ENCODE measurements around the gene SLCO2A1. TPM values are rescaled to one million over a fixed set of nuclear protein-coding genes. Genes with fewer than 3 reads are reported as not detected.

SLCO2A1 gene
- total RNA-seq, 1 donor from 2014 or later = 0.52 TPM

DNA sequence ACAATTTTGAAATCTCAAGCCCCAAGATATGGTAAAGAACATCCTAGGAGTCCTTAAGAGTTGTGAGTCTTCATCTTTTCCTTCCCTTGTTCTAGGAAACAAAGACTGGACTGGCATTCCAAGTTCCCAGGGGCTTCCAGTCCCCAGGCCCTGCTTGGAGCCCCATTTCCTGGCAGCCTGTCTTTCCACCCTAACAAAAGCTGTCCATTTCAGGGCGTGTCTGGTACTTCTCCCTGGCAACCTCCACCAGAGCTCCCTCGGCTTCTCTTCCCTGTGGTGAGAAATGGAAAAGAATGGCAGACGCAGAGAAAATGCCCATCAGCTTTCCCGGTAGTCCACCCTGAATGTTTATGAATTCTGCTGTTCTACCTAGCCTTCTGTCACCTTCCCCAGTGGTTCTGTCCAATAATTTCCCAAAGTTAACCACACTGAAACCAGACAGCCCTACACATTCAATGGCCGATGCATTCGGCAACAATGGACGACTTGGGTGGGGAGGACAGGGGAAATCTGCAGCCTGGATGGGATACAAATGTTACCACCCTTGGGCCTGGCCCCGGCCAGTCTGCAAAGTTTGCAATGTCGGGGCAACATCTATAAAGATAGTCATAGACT lies 140.9 kb downstream of the SLCO2A1 start:
- peaks cover 0 to 4% (median 0%) of the 10 kb centered on the region in 3 donors for H3K4me1 ChIP-seq (ENCODE audit: control insufficient read depth in 3 of 3, insufficient read depth in 3 of 3, low read length in 3 of 3)
- H3K4me3 ChIP-seq (ENCODE audit: low read length in 3 of 3) = no peak overlapping the region
- no peak overlapping the region for H3K9ac ChIP-seq (ENCODE audit: low read depth in 1 of 3, low read length in 3 of 3)

GRCh38 chr3:133887803-133888703 lies 141.7 kb downstream of the SLCO2A1 start:
- Histone ChIP-seq H3K4me3 (ENCODE audit: low read length in 3 of 3) (no peak overlapping the region), H3K27me3 (ENCODE audit: control insufficient read depth in 3 of 3, insufficient read depth in 3 of 3, low read length in 3 of 3) (peaks cover 0 to 9% (median 6%) of the 10 kb centered on the region in 3 donors), H3K36me3 (ENCODE audit: control insufficient read depth in 3 of 3, insufficient read depth in 3 of 3, low read length in 3 of 3) (no peaks in the 10 kb centered on the region), H3K9me3 (ENCODE audit: control insufficient read depth in 3 of 3, low read length in 3 of 3) (no peaks in the 10 kb centered on the region), H3K9ac (ENCODE audit: low read depth in 1 of 3, low read length in 3 of 3) (no peak overlapping the region), H3K4me1 (ENCODE audit: control insufficient read depth in 3 of 3, insufficient read depth in 3 of 3, low read length in 3 of 3) (peaks cover 0 to 5% (median 0%) of the 10 kb centered on the region in 3 donors), H3K27ac (ENCODE audit: low read depth, low read length) (no peak overlapping the region)

More for the DNA sequence above, 140.9 kb downstream of the SLCO2A1 start:
- no peaks in the 10 kb centered on the region for H3K36me3 ChIP-seq (ENCODE audit: control insufficient read depth in 3 of 3, insufficient read depth in 3 of 3, low read length in 3 of 3)
- H3K27me3 ChIP-seq (ENCODE audit: control insufficient read depth in 3 of 3, insufficient read depth in 3 of 3, low read length in 3 of 3) = peaks cover 0 to 9% (median 6%) of the 10 kb centered on the region in 3 donors
- H3K9me3 ChIP-seq (ENCODE audit: control insufficient read depth in 3 of 3, low read length in 3 of 3) = no peaks in the 10 kb centered on the region
- H3K27ac ChIP-seq (ENCODE audit: low read depth, low read length) = no peak overlapping the region

DNA sequence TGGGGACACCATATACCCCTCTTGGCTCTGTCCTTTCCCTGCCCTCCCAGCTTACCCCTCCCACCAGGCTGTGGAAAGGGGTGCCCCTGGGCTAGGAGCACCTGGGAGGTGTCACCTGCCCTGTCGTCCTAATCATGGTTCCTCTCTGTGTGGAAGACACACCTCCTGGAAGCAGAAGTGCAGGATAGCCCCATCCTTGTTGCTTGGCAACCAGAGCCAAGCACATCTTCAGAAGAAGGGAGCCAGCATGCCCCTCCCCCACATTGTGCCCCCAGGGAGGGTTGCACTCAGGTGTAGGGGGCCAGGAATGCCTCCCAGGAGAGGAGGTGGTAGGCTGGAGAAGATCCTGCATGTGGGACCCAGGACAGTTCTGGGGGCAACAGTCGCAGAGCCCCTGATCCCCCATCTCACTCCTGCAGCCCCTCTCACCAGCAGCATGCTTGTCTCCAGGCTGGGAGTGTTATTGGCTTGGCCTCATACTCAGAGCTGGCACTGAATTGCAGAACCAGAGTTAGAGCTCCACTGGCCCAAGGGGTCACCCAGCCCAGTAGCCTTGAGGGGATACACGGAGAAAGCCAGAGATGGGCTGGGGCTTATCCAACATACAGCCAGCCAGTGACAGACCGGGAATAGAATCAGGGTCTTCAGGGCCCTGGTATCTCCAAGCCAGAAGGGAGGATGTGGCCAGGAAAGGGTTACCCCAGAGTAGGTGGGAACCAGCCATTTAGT lies 142.5 kb downstream of the SLCO2A1 start:
- Histone ChIP-seq H3K36me3 (ENCODE audit: control insufficient read depth in 3 of 3, insufficient read depth in 3 of 3, low read length in 3 of 3) (no peaks in the 10 kb centered on the region), H3K27me3 (ENCODE audit: control insufficient read depth in 3 of 3, insufficient read depth in 3 of 3, low read length in 3 of 3) (peaks cover 0 to 6% (median under 1%) of the 10 kb centered on the region in 3 donors), H3K4me3 (ENCODE audit: low read length in 3 of 3) (no peak overlapping the region), H3K27ac (ENCODE audit: low read depth, low read length) (no peak overlapping the region), H3K9ac (ENCODE audit: low read depth in 1 of 3, low read length in 3 of 3) (no peak overlapping the region), H3K9me3 (ENCODE audit: control insufficient read depth in 3 of 3, low read length in 3 of 3) (peaks cover 0 to under 1% (median 0%) of the 10 kb centered on the region in 3 donors), H3K4me1 (ENCODE audit: control insufficient read depth in 3 of 3, insufficient read depth in 3 of 3, low read length in 3 of 3) (peaks cover 0 to 5% (median 0%) of the 10 kb centered on the region in 3 donors)

DNA sequence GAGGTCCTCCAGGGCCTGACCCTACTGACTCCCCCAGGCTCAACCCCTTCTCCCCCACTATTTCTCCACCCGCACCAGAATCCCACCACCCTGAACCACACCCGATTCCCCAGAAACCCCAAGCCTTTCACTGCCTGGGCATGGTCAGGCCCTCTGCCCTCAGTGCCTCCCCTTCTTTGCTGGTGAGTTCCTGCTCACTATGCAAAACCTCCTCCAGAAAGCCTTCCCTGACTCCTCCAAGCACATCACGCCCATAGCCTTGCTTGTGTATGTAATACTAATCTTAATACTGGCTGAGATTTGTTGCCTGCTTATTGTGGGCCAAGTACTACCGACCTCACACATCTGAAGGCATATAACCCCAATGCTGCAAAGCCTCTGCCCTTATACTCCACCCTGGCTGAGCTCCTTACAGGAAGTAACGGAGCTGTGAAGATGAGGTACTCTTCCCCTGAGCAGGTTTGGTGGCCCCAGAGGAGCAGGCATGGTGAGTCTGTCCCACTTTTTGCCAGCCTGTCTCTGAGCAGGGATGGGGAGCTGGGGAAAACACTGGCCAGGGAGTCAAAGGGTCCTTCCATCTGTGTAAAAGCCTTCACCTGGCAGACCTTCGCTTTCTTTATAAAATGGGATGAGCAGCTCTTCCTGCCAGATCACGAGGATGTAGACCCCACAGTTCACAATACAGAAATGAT lies 143.5 kb downstream of the SLCO2A1 start:
- Histone ChIP-seq H3K4me3 (ENCODE audit: low read length in 3 of 3) (no peak overlapping the region), H3K36me3 (ENCODE audit: control insufficient read depth in 3 of 3, insufficient read depth in 3 of 3, low read length in 3 of 3) (no peaks in the 10 kb centered on the region), H3K4me1 (ENCODE audit: control insufficient read depth in 3 of 3, insufficient read depth in 3 of 3, low read length in 3 of 3) (peaks cover 0 to 5% (median 0%) of the 10 kb centered on the region in 3 donors), H3K9me3 (ENCODE audit: control insufficient read depth in 3 of 3, low read length in 3 of 3) (peaks cover 0 to 2% (median 2%) of the 10 kb centered on the region in 3 donors), H3K27ac (ENCODE audit: low read depth, low read length) (no peak overlapping the region), H3K9ac (ENCODE audit: low read depth in 1 of 3, low read length in 3 of 3) (no peak overlapping the region), H3K27me3 (ENCODE audit: control insufficient read depth in 3 of 3, insufficient read depth in 3 of 3, low read length in 3 of 3) (peaks cover 0 to 6% (median 0%) of the 10 kb centered on the region in 3 donors)

- Histone ChIP-seq H3K9ac (ENCODE audit: low read depth in 1 of 3, low read length in 3 of 3) (no peak overlapping the region), H3K36me3 (ENCODE audit: control insufficient read depth in 3 of 3, insufficient read depth in 3 of 3, low read length in 3 of 3) (no peaks in the 10 kb centered on the region), H3K27ac (ENCODE audit: low read depth, low read length) (no peak overlapping the region), H3K9me3 (ENCODE audit: control insufficient read depth in 3 of 3, low read length in 3 of 3) (peaks cover 0 to 2% (median 2%) of the 10 kb centered on the region in 3 donors), H3K4me3 (ENCODE audit: low read length in 3 of 3) (no peak overlapping the region), H3K4me1 (ENCODE audit: control insufficient read depth in 3 of 3, insufficient read depth in 3 of 3, low read length in 3 of 3) (peaks cover 0 to 5% (median 0%) of the 10 kb centered on the region in 3 donors), H3K27me3 (ENCODE audit: control insufficient read depth in 3 of 3, insufficient read depth in 3 of 3, low read length in 3 of 3) (peaks cover 0 to 6% (median 0%) of the 10 kb centered on the region in 3 donors)
Measured at GRCh38 chr3:133884887-133885711, 144.6 kb downstream of the SLCO2A1 start.

- no peaks in the 10 kb centered on the region for H3K36me3 ChIP-seq (ENCODE audit: control insufficient read depth in 3 of 3, insufficient read depth in 3 of 3, low read length in 3 of 3)
- H3K4me1 ChIP-seq (ENCODE audit: control insufficient read depth in 3 of 3, insufficient read depth in 3 of 3, low read length in 3 of 3) = peaks cover 0 to 5% (median 0%) of the 10 kb centered on the region in 3 donors
- H3K4me3 ChIP-seq (ENCODE audit: low read length in 3 of 3) = no peak overlapping the region
- no peak overlapping the region for H3K27ac ChIP-seq (ENCODE audit: low read depth, low read length)
- H3K27me3 ChIP-seq (ENCODE audit: control insufficient read depth in 3 of 3, insufficient read depth in 3 of 3, low read length in 3 of 3) = peaks cover 0 to 6% (median 0%) of the 10 kb centered on the region in 3 donors
- H3K9ac ChIP-seq (ENCODE audit: low read depth in 1 of 3, low read length in 3 of 3) = no peak overlapping the region
- H3K9me3 ChIP-seq (ENCODE audit: control insufficient read depth in 3 of 3, low read length in 3 of 3) = peaks cover 0 to 2% (median 2%) of the 10 kb centered on the region in 3 donors
Measured at GRCh38 chr3:133884054-133884886, 145.5 kb downstream of the SLCO2A1 start.

DNA sequence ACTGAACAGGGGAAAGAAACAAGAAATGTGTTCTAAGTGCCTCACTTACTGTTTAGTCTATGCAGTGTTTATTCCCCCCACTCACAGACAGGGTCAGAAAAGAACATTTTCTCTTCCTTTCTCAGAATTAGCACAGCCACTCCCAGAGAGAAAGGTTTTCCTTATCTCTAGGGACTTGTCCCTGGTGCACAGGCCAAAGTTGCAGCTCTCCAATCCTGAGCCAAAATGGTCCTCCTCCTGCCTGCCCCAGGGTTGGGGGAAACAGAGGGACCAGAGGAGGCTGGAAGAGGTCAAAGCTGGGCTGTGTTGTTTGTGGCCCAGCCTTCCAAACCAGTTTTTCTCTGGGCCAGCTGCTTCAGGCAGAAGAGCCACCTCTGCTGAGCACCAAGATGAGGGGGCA lies 146.1 kb downstream of the SLCO2A1 start:
- peaks cover 0 to 5% (median 0%) of the 10 kb centered on the region in 3 donors for H3K4me1 ChIP-seq (ENCODE audit: control insufficient read depth in 3 of 3, insufficient read depth in 3 of 3, low read length in 3 of 3)
- H3K4me3 ChIP-seq (ENCODE audit: low read length in 3 of 3) = no peak overlapping the region
- no peak overlapping the region for H3K27ac ChIP-seq (ENCODE audit: low read depth, low read length)
- peaks cover 0 to 6% (median 0%) of the 10 kb centered on the region in 3 donors for H3K27me3 ChIP-seq (ENCODE audit: control insufficient read depth in 3 of 3, insufficient read depth in 3 of 3, low read length in 3 of 3)
- peaks cover 0 to 2% (median 2%) of the 10 kb centered on the region in 3 donors for H3K9me3 ChIP-seq (ENCODE audit: control insufficient read depth in 3 of 3, low read length in 3 of 3)
- H3K36me3 ChIP-seq (ENCODE audit: control insufficient read depth in 3 of 3, insufficient read depth in 3 of 3, low read length in 3 of 3) = no peaks in the 10 kb centered on the region
- no peak overlapping the region for H3K9ac ChIP-seq (ENCODE audit: low read depth in 1 of 3, low read length in 3 of 3)

DNA sequence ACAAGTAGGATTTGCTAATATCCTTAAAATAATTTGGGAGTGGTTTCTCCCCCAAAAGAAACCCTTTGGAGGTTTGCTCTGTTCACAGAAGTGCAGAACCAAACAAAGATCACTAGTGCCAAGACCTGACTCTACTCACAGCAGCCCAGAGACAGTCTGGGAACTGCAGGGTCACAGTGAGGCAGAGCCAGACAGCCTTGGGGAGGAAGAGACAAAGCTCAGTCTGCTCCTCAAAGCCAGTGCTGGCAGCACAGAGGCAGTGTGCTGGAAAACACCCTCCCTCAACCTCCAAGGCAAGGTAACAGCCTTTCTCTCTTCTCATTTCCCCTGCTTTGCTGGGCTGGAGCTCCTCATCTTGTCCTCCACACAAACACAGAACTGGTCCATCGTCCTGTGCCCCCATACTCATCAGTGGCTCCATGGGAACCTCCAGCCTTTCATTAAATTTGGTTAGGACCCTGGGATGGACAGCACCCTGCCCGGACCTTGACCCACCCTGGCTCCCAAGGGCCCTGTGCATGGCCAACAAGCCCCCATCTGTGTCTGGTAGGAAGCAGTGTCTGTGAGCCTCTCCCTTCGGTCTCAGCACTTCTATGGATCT lies 146.6 kb downstream of the SLCO2A1 start:
- Histone ChIP-seq H3K9ac (ENCODE audit: low read depth in 1 of 3, low read length in 3 of 3) (no peak overlapping the region), H3K36me3 (ENCODE audit: control insufficient read depth in 3 of 3, insufficient read depth in 3 of 3, low read length in 3 of 3) (no peaks in the 10 kb centered on the region), H3K27ac (ENCODE audit: low read depth, low read length) (no peak overlapping the region), H3K27me3 (ENCODE audit: control insufficient read depth in 3 of 3, insufficient read depth in 3 of 3, low read length in 3 of 3) (peaks cover 0 to 6% (median 0%) of the 10 kb centered on the region in 3 donors), H3K4me1 (ENCODE audit: control insufficient read depth in 3 of 3, insufficient read depth in 3 of 3, low read length in 3 of 3) (peaks cover 0 to 5% (median 0%) of the 10 kb centered on the region in 3 donors), H3K9me3 (ENCODE audit: control insufficient read depth in 3 of 3, low read length in 3 of 3) (peaks cover 0 to 2% (median 2%) of the 10 kb centered on the region in 3 donors), H3K4me3 (ENCODE audit: low read length in 3 of 3) (no peak overlapping the region)
